Endothelial cell of umbilical vein (primary cell): Measurements from ENCODE around the gene KCNJ12. TPM values are rescaled to one million over a fixed set of nuclear protein-coding genes. Genes with fewer than 3 reads are reported as not detected.
"Not testable (repeated sequence)": the region's sequence is repeated elsewhere in the genome, so short reads cannot be mapped to it uniquely, and the experiment has no call there.

Source experiments
- BruUV-seq: library from RNA; stranded (reverse); fragments of 400-500 nt; replicated peaks from 2 replicates; lab custom pipeline; 2021; lab: Mats Ljungman, UMichigan
- CTCF ChIA-PET: fragments of 300-600, 350-600 bp; sonication (Branson Sonifier 250); formaldehyde crosslinking; loops from one replicate; lab custom pipeline; 2021; ENCODE audit warnings: antibody characterized with exemption, inconsistent platforms; lab: Charles Lee
- POLR2A ChIA-PET: fragments of 300-600, 350-600 bp; sonication (Branson Sonifier 250); formaldehyde crosslinking; loops from one replicate; lab custom pipeline; 2021; ENCODE audit warnings: antibody characterized with exemption, inconsistent platforms; lab: Charles Lee
- DNase-seq: peaks from one replicate; pipeline ENCODE4 v3.0.0-alpha.2; 2011; ENCODE audit warnings: low read depth, low spot score
- FAIRE-seq: peaks from 2 replicates; lab custom pipeline; 2011; peaks lifted over from hg19 to GRCh38; lab: Jason Lieb, UNC
- H2AFZ ChIP-seq: 2 replicates; pipeline ENCODE4 v1.6.0; 2012; ENCODE audit warnings: low read depth, low read length, control low read depth, inconsistent platforms
- H3K27ac ChIP-seq: 2 replicates; pipeline ENCODE4 v1.5.1; 2011; ENCODE audit warnings: low read depth, mild to moderate bottlenecking, control low read depth, low read length, moderate library complexity; ENCODE audit not compliant: insufficient read depth
- H3K27me3 ChIP-seq, 2 experiments: 2 replicates each; pipeline versions ENCODE4 v1.6.0 to v1.6.1; 2011; ENCODE audit warnings: low read length in 2 of 2, mixed read lengths in 1 of 2; ENCODE audit not compliant: control insufficient read depth in 2 of 2, insufficient read depth in 2 of 2
- H3K36me3 ChIP-seq, 2 experiments: 2 replicates in 1 of 2; 3 replicates in 1 of 2; pipeline ENCODE4 v1.5.1; 2011; ENCODE audit warnings: low read length in 2 of 2, mild to moderate bottlenecking in 1 of 2, moderate library complexity in 1 of 2; ENCODE audit not compliant: control insufficient read depth in 2 of 2, insufficient read depth in 2 of 2; ENCODE audit errors: extremely low read depth in 1 of 2
- H3K4me1 ChIP-seq: 3 replicates; pipeline ENCODE4 v1.5.1; 2011; ENCODE audit warnings: mild to moderate bottlenecking, low read length; ENCODE audit not compliant: control insufficient read depth, insufficient read depth; ENCODE audit errors: extremely low read depth
- H3K4me2 ChIP-seq: 2 replicates; pipeline ENCODE4 v1.6.1; 2011; ENCODE audit warnings: low read length, control low read depth, mixed read lengths; ENCODE audit not compliant: insufficient read depth
- H3K4me3 ChIP-seq, 3 experiments: fragments of 200-600 bp in 1 of 3; sonication (generic), shearing (Covaris generic) in 1 of 3; replicated peaks in 1 of 3; 2 replicates each; pipeline ENCODE4 v1.5.1; 2011 to 2016; ENCODE audit warnings: control low read depth in 3 of 3, low read length in 3 of 3, mild to moderate bottlenecking in 2 of 3, inconsistent platforms in 1 of 3, low read depth in 1 of 3, moderate library complexity in 1 of 3; ENCODE audit not compliant: insufficient read depth in 1 of 3
- H3K79me2 ChIP-seq: 2 replicates; pipeline ENCODE4 v1.6.0; 2012; ENCODE audit warnings: low read length, inconsistent platforms; ENCODE audit not compliant: control insufficient read depth, insufficient read depth
- H3K9ac ChIP-seq: replicated peaks from 2 replicates; pipeline ENCODE3; 2011; ENCODE audit warnings: low read length, control low read depth; ENCODE audit not compliant: insufficient read depth; ENCODE audit errors: extremely low read depth
- H3K9me1 ChIP-seq: replicated peaks from 3 replicates; pipeline ENCODE4 v1.6.0; 2011; ENCODE audit warnings: mild to moderate bottlenecking, low read length; ENCODE audit not compliant: control insufficient read depth, insufficient read depth; ENCODE audit errors: extremely low read depth
- H3K9me3 ChIP-seq: replicated peaks from 2 replicates; pipeline ENCODE4 v1.5.1; 2012; ENCODE audit warnings: low read length, inconsistent platforms; ENCODE audit not compliant: control insufficient read depth, insufficient read depth
- H4K20me1 ChIP-seq: replicated peaks from 2 replicates; pipeline ENCODE3; 2011; ENCODE audit warnings: mild to moderate bottlenecking, low read length; ENCODE audit not compliant: control insufficient read depth, insufficient read depth; ENCODE audit errors: extremely low read depth
- EZH2 ChIP-seq: IDR thresholded peaks from 2 replicates; pipeline ENCODE4 v1.6.1; 2012; ENCODE audit warnings: borderline replicate concordance, low read depth, mild to moderate bottlenecking, moderate library complexity, low read length, inconsistent platforms; ENCODE audit not compliant: severe bottlenecking
- FOS ChIP-seq: IDR thresholded peaks from 2 replicates; pipeline ENCODE4 v1.6.1; 2011; ENCODE audit warnings: mild to moderate bottlenecking, low read length, moderate library complexity, borderline replicate concordance; ENCODE audit not compliant: insufficient read depth
- POLR2A ChIP-seq: IDR thresholded peaks from 2 replicates; pipeline ENCODE4 v1.6.1; 2012; ENCODE audit warnings: low read depth, mild to moderate bottlenecking, control low read depth, low read length
- dilution Hi-C: fragments of 300-500 bp; cut with MboI; formaldehyde crosslinking; loops from one replicate; pipeline ENCODE4 v1.15.0; 2019; ENCODE audit warnings: low sequenced_read_pairs; ENCODE audit not compliant: extremely low pct_ligation_motif_present
- intact Hi-C: fragments of 100-400 bp; cut with micrococcal nuclease; formaldehyde crosslinking; loops from one replicate; pipeline ENCODE4 v1.10.0; 2022
- polyA plus RNA-seq, 4 experiments: library from polyadenylated mRNA; depleted of rRNA in 3 of 4; stranded (reverse) in 3 of 4; unstranded in 1 of 4; fragments of >200 nt; gene quantifications; 2 replicates each; pipeline versions ENCODE4 v1.2.1 to v1.2.3, GENCODE V29; 2011 to 2012; ENCODE audit warnings: missing spikeins in 1 of 4
- total RNA-seq: library from RNA; stranded (reverse); gene quantifications from 2 replicates; pipeline ENCODE4 v1.2.3, GENCODE V29; 2021

Gene KCNJ12
- total and polyA plus RNA-seq, 2 donors (not counting 3 experiments of a cell fraction or from before 2014, with no cell fraction given), result 0.19 to 0.44 TPM

GRCh38 chr17:21425736-21426135, 49.6 kb downstream of the KCNJ12 start:
- intact Hi-C loops, result no loop called here

GRCh38 chr17:21426246-21426645, 50.1 kb downstream of the KCNJ12 start:
- CTCF ChIA-PET, H3K9me1 ChIP-seq, H3K4me2 ChIP-seq, FAIRE-seq, H4K20me1 ChIP-seq, H3K9ac ChIP-seq, H3K27me3 ChIP-seq, H3K9me3 ChIP-seq, H2AFZ ChIP-seq, H3K36me3 ChIP-seq, intact Hi-C loops, POLR2A ChIA-PET, dilution Hi-C loops, H3K27ac ChIP-seq, DNase-seq, H3K4me1 ChIP-seq, H3K4me3 ChIP-seq, BruUV-seq, H3K79me2 ChIP-seq: not testable (repeated sequence)

More at GRCh38 chr17:21425736-21426135, 49.6 kb downstream of the KCNJ12 start:
- Histone ChIP-seq H3K27me3 (no peaks in the 10 kb centered on the region), H3K9me3 (no peaks in the 10 kb centered on the region), H3K4me1 (no peaks in the 10 kb centered on the region), H3K9me1 (no peaks in the 10 kb centered on the region), H3K4me3 (no peak overlapping the region), H3K36me3 (no peaks in the 10 kb centered on the region), H3K27ac (no peak overlapping the region), H3K79me2 (no peaks in the 10 kb centered on the region), H4K20me1 (no peaks in the 10 kb centered on the region), H3K4me2 (no peak overlapping the region), H3K9ac (no peak overlapping the region), H2AFZ (no peak overlapping the region)
- FAIRE-seq (no peak), DNase-seq (no peak)
- no TSS peak for BruUV-seq
- dilution Hi-C loops, result no loop called here
- TF ChIP-seq POLR2A (no peak), FOS (no peak), EZH2 (no peak)
- ChIA-PET CTCF (no interaction called here), POLR2A (no interaction called here)

GRCh38 chr17:21426876-21427275, 50.7 kb downstream of the KCNJ12 start:
- POLR2A ChIA-PET, CTCF ChIA-PET, FAIRE-seq: not testable (repeated sequence)

GRCh38 chr17:21427727-21428126, 51.6 kb downstream of the KCNJ12 start:
- H3K4me3 ChIP-seq, H3K4me2 ChIP-seq, H3K4me1 ChIP-seq, H3K9me1 ChIP-seq, FAIRE-seq, POLR2A ChIA-PET, DNase-seq, H3K27ac ChIP-seq, H3K27me3 ChIP-seq, H3K79me2 ChIP-seq, BruUV-seq, H3K9me3 ChIP-seq, H2AFZ ChIP-seq, dilution Hi-C loops, H3K36me3 ChIP-seq, H3K9ac ChIP-seq, H4K20me1 ChIP-seq, intact Hi-C loops, CTCF ChIA-PET: not testable (repeated sequence)

More at GRCh38 chr17:21426876-21427275, 50.7 kb downstream of the KCNJ12 start:
- H3K4me2 ChIP-seq, H3K27me3 ChIP-seq, H3K9me1 ChIP-seq, H3K9ac ChIP-seq, H3K36me3 ChIP-seq, H3K79me2 ChIP-seq, DNase-seq, dilution Hi-C loops, H3K4me3 ChIP-seq, BruUV-seq, intact Hi-C loops, H3K9me3 ChIP-seq, H3K27ac ChIP-seq, H2AFZ ChIP-seq, H4K20me1 ChIP-seq, H3K4me1 ChIP-seq: not testable (repeated sequence)
